VCaP (cell line): ENCODE results near the gene FAM237A.

Source experiments
- H3K27ac ChIP-seq: fragments of 450-650 bp; 2 replicates; pipeline ENCODE4 v1.5.1; 2017
- TF ChIP-seq, protein P1 (sequence below): fragments of 450-650 bp; conservative IDR thresholded peaks from 2 replicates; pipeline ENCODE4 v1.5.1; 2017; ENCODE audit warnings: mild to moderate bottlenecking, moderate library complexity

The FAM237A gene

DNA sequence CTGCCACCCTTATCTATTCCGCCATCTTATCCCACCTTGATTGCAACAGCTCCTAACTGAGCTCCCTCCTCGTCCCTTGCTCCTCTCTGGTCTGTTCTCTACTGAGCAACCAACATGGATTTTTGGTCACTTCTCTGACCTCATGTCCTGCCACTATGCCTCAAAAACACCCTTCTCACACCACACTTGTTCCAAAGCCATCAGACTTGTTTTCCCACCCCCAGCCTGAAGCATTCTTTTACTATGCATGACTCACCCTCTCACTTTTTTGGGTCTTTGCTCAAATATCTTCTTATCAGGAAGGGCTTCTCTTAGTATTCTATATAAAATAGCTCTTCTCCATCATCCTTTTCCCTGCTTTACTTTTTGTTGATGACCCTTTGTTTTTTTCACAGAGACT lies 2.7 kb upstream of the FAM237A start:
- TF ChIP-seq, protein P1, sequence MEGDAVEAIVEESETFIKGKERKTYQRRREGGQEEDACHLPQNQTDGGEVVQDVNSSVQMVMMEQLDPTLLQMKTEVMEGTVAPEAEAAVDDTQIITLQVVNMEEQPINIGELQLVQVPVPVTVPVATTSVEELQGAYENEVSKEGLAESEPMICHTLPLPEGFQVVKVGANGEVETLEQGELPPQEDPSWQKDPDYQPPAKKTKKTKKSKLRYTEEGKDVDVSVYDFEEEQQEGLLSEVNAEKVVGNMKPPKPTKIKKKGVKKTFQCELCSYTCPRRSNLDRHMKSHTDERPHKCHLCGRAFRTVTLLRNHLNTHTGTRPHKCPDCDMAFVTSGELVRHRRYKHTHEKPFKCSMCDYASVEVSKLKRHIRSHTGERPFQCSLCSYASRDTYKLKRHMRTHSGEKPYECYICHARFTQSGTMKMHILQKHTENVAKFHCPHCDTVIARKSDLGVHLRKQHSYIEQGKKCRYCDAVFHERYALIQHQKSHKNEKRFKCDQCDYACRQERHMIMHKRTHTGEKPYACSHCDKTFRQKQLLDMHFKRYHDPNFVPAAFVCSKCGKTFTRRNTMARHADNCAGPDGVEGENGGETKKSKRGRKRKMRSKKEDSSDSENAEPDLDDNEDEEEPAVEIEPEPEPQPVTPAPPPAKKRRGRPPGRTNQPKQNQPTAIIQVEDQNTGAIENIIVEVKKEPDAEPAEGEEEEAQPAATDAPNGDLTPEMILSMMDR: no peak
- no peak overlapping the region for H3K27ac ChIP-seq

DNA sequence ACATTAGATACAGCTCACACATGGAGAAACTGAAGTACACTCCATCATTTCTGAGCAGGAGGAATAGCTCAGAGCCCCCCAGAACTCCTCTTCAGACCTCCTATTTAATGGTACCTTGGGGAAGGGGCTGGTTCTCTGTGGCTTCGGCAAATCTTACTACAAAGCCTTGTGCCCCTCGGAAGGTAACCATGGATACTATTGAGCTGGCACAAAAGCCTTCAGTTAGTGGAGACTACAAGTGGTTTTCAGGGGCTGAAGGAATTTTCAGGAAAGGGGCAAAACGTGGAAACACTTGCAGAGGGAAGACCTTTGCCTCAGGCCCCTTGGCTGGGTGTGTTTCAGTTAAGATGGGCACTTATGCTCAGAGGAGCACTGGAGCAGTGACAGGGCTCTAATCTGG lies 1.1 kb upstream of the FAM237A start:
- H3K27ac ChIP-seq: no peak overlapping the region
- TF ChIP-seq, protein P1: no peak

DNA sequence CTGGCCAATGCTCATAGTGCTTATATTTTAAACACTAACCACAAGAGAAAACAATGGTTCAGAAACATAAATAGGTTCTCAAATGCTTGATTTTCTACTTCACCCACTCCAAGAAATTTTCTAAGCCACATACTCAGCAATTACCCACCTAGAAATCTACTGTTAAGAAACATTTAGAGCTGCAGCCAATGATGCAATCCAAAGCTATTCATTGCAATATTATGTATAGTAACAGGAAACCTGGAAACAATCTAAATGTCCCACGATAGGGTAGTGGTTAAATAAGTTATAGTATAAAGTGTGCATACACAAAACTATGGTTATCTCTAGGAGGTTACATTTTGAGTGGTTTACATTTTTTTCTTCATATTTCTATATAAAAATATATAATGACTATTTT lies 5.7 kb downstream of the FAM237A start:
- TF ChIP-seq, protein P1: no peak
- H3K27ac ChIP-seq: no peak overlapping the region

DNA sequence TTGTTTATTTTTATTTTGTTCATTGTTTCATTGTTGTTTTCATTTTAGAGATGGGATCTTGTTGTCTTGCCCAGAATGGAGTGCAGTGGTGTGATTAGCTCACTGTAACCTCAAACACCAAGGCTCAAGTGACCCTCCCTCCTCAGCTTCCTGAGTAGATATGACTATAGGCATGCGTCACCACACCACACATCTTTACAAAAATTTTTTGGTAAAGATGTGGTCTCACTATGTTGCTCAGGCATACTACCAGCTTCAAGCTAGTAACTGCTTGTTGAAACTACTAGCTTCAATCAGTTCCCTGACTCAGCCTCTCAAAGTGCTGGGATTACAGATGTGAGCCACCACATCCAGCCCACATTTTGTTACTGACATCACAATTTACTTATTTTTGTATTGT lies 14.8 kb downstream of the FAM237A start:
- TF ChIP-seq, protein P1: no peak
- H3K27ac ChIP-seq: no peak overlapping the region

DNA sequence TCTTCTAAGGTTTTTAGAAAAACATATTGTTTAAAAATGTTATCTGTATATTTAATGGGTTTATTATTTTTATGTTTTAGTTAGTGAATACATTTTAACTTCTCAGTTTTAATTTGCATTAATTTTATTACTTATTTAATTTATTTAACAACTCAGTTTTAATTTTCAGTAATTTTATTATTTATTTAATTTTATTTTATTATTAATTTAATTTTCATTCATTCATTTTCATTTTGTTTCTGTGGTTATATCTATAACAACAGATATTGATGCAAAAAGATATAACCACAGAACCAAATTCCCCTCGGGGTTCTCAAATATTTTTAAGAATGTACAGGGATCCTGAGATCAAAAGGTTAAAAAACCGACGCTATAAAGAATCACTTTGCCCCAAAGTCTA lies 23.0 kb downstream of the FAM237A start:
- TF ChIP-seq, protein P1: no peak
- H3K27ac ChIP-seq: no peak overlapping the region

DNA sequence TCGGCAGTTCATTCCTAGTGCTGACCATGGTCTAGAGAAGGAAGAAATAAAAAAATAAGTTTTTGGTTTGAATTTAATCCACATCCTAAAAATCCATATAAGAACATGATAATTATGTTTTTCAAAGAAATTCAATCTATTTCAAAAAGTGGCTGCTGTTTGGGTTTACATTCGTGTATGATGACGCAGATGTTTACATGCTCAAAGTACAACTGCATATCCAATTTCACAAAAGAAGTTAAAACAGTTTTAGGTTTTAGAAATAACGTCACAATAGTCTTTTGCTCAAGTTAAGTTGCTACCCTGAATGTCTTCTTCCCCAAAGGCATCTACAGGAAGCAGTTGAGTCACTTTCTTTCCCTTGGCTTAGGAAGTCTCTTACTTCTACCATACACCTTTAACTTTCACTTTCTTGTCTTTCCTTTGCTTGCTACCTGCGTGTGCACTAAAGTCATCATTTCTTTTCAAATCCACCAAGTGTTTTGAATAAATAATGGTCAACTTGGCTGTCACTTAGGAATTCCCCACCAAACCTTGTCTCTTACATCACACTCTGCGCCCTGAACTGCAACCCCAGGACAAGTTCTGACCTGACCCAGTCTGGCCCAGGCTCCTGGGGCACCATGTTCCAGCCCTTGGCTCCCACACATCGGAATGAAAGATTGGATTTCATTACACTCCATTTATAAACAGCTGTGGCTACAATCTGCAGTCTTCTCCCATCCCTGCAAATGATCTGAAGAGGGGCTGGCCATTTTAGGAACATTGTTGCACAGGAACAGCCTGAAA lies 28.4 kb downstream of the FAM237A start:
- TF ChIP-seq, protein P1: no peak
- H3K27ac ChIP-seq: no peak overlapping the region

DNA sequence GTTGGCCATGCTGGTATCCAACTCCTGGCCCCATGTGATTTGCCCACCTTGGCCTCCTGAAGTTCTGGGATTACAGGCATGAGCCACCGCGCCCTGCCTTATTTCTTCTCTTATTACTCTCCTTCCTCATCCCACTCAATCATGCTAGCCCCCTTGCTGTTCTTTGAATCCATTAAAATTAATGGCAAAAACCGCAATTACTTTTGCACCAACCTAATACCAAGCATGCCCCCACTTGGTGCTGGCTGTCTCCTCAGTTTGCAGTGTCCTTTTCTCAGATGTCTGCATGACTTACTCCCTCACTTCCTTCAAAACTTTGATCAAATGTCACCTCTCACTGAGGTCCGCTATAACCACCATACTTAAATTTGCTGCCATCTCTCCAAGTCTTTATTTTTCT lies 41.3 kb downstream of the FAM237A start:
- TF ChIP-seq, protein P1: no peak
- no peak overlapping the region for H3K27ac ChIP-seq
